Activated naive CD8-positive, alpha-beta T cell treated with anti-CD3 and anti-CD28 coated beads for 36 hours (primary cell): Measurements from ENCODE around the gene SLC24A3. TPM values are rescaled to one million over a fixed set of nuclear protein-coding genes. Genes with fewer than 3 reads are reported as not detected.

Experiments
- DNase-seq: peaks from one replicate; pipeline ENCODE4 v3.0.0; 2021
- H3K27ac Mint-ChIP-seq: one replicate; pipeline ENCODE4 v1.8.0; 2022; ENCODE audit warnings: mild to moderate bottlenecking, moderate library complexity, mixed read lengths
- H3K27me3 Mint-ChIP-seq: one replicate; pipeline ENCODE4 v1.8.0; 2022; ENCODE audit warnings: mild to moderate bottlenecking, mixed read lengths
- H3K36me3 Mint-ChIP-seq: one replicate; pipeline ENCODE4 v1.8.0; 2021; ENCODE audit warnings: mild to moderate bottlenecking, mixed read lengths
- H3K4me1 Mint-ChIP-seq: one replicate; pipeline ENCODE4 v1.8.0; 2021; ENCODE audit warnings: mixed read lengths
- H3K4me3 Mint-ChIP-seq: one replicate; pipeline ENCODE4 v1.8.0; 2022; ENCODE audit warnings: mild to moderate bottlenecking, moderate library complexity, mixed read lengths
- H3K9me3 Mint-ChIP-seq: one replicate; pipeline ENCODE4 v1.8.0; 2022; ENCODE audit warnings: mixed read lengths
- total RNA-seq, 2 experiments: library from RNA; stranded (reverse); gene quantifications; one replicate each; pipeline ENCODE4 v1.2.3, GENCODE V29; 2021

Gene SLC24A3
- total RNA-seq, 2 experiments from 2014 or later = not detected

- no peak overlapping the region for H3K4me3 Mint-ChIP-seq
- no peaks in the 10 kb centered on the region for H3K36me3 Mint-ChIP-seq
- H3K27ac Mint-ChIP-seq = no peak overlapping the region
- H3K27me3 Mint-ChIP-seq = peaks cover 9% of the 10 kb centered on the region
- no peaks in the 10 kb centered on the region for H3K4me1 Mint-ChIP-seq
- no peak for DNase-seq
- H3K9me3 Mint-ChIP-seq = peaks cover 4% of the 10 kb centered on the region
These were observed 10.1 kb downstream of the SLC24A3 start for GRCh38 chr20:19222520-19223040.

DNA sequence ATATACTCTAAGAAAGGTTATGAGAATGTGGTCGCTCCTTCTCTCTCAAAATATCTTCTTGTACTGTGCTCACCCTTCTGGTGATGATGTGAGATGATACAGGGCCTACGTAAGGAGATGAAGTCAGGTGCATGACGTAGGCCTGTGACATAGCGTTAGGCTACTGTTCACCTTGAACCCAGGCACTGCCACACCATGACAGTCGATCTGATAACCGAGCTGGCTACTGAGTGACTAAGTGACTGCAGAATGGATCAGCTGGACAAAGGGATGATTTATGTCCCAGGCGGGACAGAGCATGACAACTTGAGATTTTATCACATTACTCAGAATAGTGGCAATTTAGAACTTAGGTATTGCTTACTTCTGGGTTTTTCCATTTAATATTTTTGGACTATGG is 11.2 kb downstream of the SLC24A3 start:
- no peak for DNase-seq
- H3K27me3 Mint-ChIP-seq = peaks cover 9% of the 10 kb centered on the region
- H3K27ac Mint-ChIP-seq = no peak overlapping the region
- H3K4me3 Mint-ChIP-seq = no peak overlapping the region
- peaks cover 4% of the 10 kb centered on the region for H3K9me3 Mint-ChIP-seq
- H3K36me3 Mint-ChIP-seq = no peaks in the 10 kb centered on the region
- no peaks in the 10 kb centered on the region for H3K4me1 Mint-ChIP-seq

DNA sequence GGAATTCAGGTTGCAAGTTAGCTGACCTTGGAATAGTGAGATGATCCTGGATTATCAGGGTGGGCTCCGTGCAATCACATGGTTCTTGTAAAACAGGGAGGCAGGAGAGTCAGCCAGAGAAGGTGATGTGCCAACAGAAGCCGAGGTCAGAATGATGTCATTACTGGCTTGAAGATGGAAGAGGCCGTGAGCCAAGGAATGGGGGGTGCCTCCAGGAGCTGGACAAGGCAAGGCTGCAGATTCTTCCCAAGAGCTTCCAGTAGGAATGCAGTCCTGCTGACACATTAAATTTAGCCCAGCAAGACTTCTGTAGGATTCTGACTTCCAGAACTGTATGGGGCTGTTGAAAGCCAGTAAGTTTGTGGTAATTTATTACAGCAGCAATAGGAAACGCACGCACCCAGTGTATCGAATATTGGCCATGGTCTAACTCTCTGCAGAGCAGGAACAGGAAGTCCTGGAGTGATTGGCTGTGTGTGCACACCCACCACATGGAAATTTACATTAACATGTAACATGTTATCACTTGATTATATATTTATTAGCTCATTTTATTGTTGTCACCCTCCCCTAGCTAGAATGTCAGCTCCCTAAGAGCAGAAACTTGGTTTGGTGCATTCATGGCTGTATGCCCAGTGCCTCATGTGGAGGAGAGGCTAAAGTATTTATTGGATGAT is 19.1 kb downstream of the SLC24A3 start:
- Mint-ChIP-seq H3K36me3 (no peaks in the 10 kb centered on the region), H3K4me3 (no peak overlapping the region), H3K9me3 (no peaks in the 10 kb centered on the region), H3K4me1 (no peaks in the 10 kb centered on the region), H3K27me3 (peaks cover 8% of the 10 kb centered on the region), H3K27ac (no peak overlapping the region)
- no peak for DNase-seq

GRCh38 chr20:19232997-19233794 is 20.8 kb downstream of the SLC24A3 start:
- Mint-ChIP-seq H3K9me3 (no peaks in the 10 kb centered on the region), H3K27ac (no peak overlapping the region), H3K4me3 (no peak overlapping the region), H3K4me1 (no peaks in the 10 kb centered on the region), H3K36me3 (no peaks in the 10 kb centered on the region), H3K27me3 (peaks cover 8% of the 10 kb centered on the region)
- DNase-seq = no peak

DNA sequence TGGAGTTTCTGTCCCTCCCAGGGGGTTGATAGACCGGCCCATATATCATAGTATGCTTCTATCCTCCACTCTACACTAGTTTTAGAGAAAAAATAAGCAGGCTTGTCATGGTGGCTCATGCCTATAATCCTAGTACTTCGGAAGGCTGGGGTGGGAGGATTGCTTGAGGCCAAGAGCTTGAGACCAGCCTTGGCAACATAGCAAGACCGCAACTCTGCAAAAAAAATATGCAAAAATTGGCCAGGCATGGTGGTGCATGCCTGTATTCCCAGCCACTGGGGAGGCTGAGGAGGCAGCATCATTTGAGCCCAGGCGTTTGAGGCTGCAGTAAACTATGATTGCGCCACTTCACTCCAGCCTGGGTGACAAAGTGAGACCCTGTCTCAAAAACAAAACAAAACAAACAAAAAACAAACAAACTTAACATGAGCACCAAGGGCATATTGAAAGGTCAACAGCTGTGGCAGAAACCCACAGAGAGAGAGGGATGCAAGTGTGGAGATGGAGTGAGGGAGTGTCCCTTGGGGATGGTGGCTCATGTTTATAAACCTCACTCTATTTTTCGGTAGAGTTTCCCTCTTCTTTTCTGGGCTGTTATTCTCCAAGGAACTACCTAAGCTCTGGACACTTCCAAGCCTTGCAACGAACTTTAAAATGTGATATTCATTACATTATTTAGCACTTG is 24.1 kb downstream of the SLC24A3 start:
- DNase-seq = no peak
- no peaks in the 10 kb centered on the region for H3K9me3 Mint-ChIP-seq
- H3K27ac Mint-ChIP-seq = no peak overlapping the region
- no peaks in the 10 kb centered on the region for H3K4me1 Mint-ChIP-seq
- peaks cover 8% of the 10 kb centered on the region for H3K27me3 Mint-ChIP-seq
- no peaks in the 10 kb centered on the region for H3K36me3 Mint-ChIP-seq
- no peak overlapping the region for H3K4me3 Mint-ChIP-seq

- no peak for DNase-seq
- H3K27ac Mint-ChIP-seq = no peak overlapping the region
- H3K4me3 Mint-ChIP-seq = no peak overlapping the region
- H3K4me1 Mint-ChIP-seq = no peaks in the 10 kb centered on the region
- H3K9me3 Mint-ChIP-seq = no peaks in the 10 kb centered on the region
- H3K27me3 Mint-ChIP-seq = peaks cover 10% of the 10 kb centered on the region
- H3K36me3 Mint-ChIP-seq = no peaks in the 10 kb centered on the region
These were observed 29.0 kb downstream of the SLC24A3 start for GRCh38 chr20:19241440-19241839.

GRCh38 chr20:19244291-19244690 is 31.8 kb downstream of the SLC24A3 start:
- peaks cover 5% of the 10 kb centered on the region for H3K27me3 Mint-ChIP-seq
- H3K4me1 Mint-ChIP-seq = no peaks in the 10 kb centered on the region
- no peak for DNase-seq
- no peaks in the 10 kb centered on the region for H3K36me3 Mint-ChIP-seq
- H3K4me3 Mint-ChIP-seq = no peak overlapping the region
- H3K9me3 Mint-ChIP-seq = no peaks in the 10 kb centered on the region
- no peak overlapping the region for H3K27ac Mint-ChIP-seq

DNA sequence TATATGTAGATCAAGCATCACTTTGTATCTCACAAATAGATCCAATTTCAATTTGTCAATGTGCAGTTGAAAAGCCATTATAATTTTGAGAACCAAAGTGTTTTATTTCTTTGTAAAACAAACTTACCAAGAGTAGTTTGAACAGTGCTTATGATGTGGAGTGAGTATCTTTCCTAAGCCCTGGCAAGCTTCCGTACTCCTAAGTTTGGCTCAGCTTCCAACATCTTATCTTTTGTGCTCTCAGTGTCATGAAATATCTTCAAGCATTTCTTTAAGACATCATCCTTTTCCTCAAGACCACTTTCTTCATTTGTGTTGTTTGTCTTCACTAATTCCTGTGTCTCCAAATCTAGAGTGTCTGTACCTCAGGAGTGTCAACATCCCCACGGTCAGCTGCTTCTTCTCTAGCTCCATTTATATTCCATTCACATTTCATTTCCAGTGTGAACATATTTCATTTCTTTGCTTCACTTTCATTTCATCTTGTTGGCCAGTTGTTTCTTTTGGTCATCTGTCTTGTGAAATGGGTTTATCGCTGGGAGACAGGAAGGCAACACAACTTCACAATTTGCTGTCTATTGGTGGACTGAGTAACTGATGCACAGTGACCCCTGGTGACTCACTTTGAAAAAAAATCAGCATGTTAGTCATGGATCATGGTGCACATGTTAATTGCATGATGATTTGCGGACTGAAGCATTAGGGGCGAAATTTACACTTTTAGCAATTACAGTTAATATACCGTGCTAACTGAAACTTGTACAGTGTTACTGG is 36.9 kb downstream of the SLC24A3 start:
- H3K27ac Mint-ChIP-seq = no peak overlapping the region
- no peak overlapping the region for H3K4me3 Mint-ChIP-seq
- H3K27me3 Mint-ChIP-seq = peaks cover 4% of the 10 kb centered on the region
- no peaks in the 10 kb centered on the region for H3K9me3 Mint-ChIP-seq
- no peaks in the 10 kb centered on the region for H3K36me3 Mint-ChIP-seq
- DNase-seq = no peak
- H3K4me1 Mint-ChIP-seq = no peaks in the 10 kb centered on the region

- no peaks in the 10 kb centered on the region for H3K9me3 Mint-ChIP-seq
- H3K27ac Mint-ChIP-seq = no peak overlapping the region
- no peaks in the 10 kb centered on the region for H3K4me1 Mint-ChIP-seq
- H3K27me3 Mint-ChIP-seq = peaks cover 8% of the 10 kb centered on the region
- no peaks in the 10 kb centered on the region for H3K36me3 Mint-ChIP-seq
- no peak overlapping the region for H3K4me3 Mint-ChIP-seq
- DNase-seq = no peak
These were observed 37.9 kb downstream of the SLC24A3 start for GRCh38 chr20:19250346-19250745.

- no peak for DNase-seq
- Mint-ChIP-seq H3K4me3 (no peak overlapping the region), H3K9me3 (no peaks in the 10 kb centered on the region), H3K36me3 (no peaks in the 10 kb centered on the region), H3K27ac (no peak overlapping the region), H3K4me1 (no peaks in the 10 kb centered on the region), H3K27me3 (peaks cover 8% of the 10 kb centered on the region)
These were observed 39.1 kb downstream of the SLC24A3 start for GRCh38 chr20:19251506-19251905.

DNA sequence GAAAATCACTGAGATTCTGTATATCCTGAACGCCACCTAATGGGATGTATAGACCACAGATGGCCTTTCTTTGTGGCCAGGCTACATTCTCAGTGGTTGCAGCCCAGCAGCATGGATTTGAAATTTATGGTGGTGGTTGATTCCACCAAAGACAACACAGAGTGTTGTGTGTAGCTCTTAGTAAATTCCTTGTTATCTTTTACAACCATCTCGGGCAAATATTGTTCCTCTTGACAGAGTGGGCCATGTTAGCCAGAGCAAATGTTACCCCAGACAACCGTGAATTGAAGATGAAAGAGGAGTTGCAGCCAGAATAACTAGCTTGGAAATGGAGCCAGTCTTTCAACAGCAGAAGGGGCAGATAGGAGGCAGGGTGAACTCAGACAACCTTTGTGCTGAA is 39.5 kb downstream of the SLC24A3 start:
- Mint-ChIP-seq H3K4me3 (no peak overlapping the region), H3K36me3 (no peaks in the 10 kb centered on the region), H3K9me3 (no peaks in the 10 kb centered on the region), H3K27me3 (peaks cover 8% of the 10 kb centered on the region), H3K27ac (no peak overlapping the region), H3K4me1 (no peaks in the 10 kb centered on the region)
- DNase-seq = no peak

DNA sequence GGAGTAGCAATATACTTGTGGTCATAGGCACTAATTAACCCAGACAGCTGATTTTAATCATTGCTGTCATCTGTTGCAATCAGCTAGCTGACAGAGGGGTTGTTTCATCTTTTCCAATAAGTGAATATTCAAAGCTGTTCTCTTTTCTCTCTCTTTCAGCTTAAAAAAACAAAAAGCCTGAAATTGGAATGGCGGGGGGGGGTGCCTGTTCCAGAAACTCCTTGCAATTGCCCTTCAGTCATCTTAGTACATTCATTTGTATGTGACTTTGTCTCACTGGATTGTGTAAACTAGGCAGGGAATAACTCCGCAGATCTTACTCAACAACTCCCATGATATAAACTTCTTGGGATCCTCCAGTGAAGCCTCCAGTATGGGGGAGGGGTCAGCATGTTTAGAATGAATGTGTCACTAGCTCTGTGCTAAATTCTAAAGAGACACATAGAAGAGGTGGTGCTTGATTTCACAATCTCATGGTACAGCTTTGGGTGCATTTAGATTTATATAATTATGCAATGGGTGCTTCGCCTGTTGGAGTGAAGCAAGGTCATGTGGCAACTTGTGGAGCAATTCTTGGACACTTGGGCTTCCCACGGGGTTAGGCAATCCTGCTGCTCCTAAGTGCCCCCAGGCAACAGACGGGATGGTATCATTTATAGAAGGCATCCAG is 40.1 kb downstream of the SLC24A3 start:
- Mint-ChIP-seq H3K27me3 (peaks cover 8% of the 10 kb centered on the region), H3K36me3 (no peaks in the 10 kb centered on the region), H3K9me3 (no peaks in the 10 kb centered on the region), H3K27ac (no peak overlapping the region), H3K4me1 (no peaks in the 10 kb centered on the region), H3K4me3 (no peak overlapping the region)
- no peak for DNase-seq

- H3K27me3 Mint-ChIP-seq = peaks cover 8% of the 10 kb centered on the region
- no peaks in the 10 kb centered on the region for H3K4me1 Mint-ChIP-seq
- no peak overlapping the region for H3K4me3 Mint-ChIP-seq
- no peaks in the 10 kb centered on the region for H3K9me3 Mint-ChIP-seq
- no peak for DNase-seq
- H3K27ac Mint-ChIP-seq = no peak overlapping the region
- H3K36me3 Mint-ChIP-seq = no peaks in the 10 kb centered on the region
These were observed 40.9 kb downstream of the SLC24A3 start for GRCh38 chr20:19253316-19253715.
